CD4-positive, alpha-beta T cell treated with Interleukin-10 for 1 hour (primary cell): ENCODE data around the gene ISL2.
"Not testable (repeated sequence)": the region's sequence is repeated elsewhere in the genome, so short reads cannot be mapped to it uniquely, and the experiment has no call there.

Experiments used
- DNase-seq: peaks from one replicate; pipeline ENCODE4 v3.0.0-alpha.2; 2020

ISL2 gene

GRCh38 chr15:76336254-76337058 is at the start of gene ISL2:
TSS of gene ISL2 (plus strand) at chr15:76336773. CDS start at chr15:76336884, 111 bp downstream.
- DNase-seq = peak; percentile 72

- DNase-seq = no peak
Measured at GRCh38 chr15:76289582-76289981, 47.0 kb upstream of the ISL2 start.

GRCh38 chr15:76293361-76293760 is 43.2 kb upstream of the ISL2 start:
- DNase-seq = no peak

GRCh38 chr15:76294463-76294862 is 42.1 kb upstream of the ISL2 start:
- DNase-seq = not testable (repeated sequence)

- DNase-seq = no peak
Measured at GRCh38 chr15:76296849-76297248, 39.7 kb upstream of the ISL2 start.

GRCh38 chr15:76297951-76298350 is 38.6 kb upstream of the ISL2 start:
- DNase-seq = not testable (repeated sequence)

- no peak for DNase-seq
Measured at GRCh38 chr15:76298986-76299385, 37.6 kb upstream of the ISL2 start.

- no peak for DNase-seq
Measured at GRCh38 chr15:76299786-76300185, 36.8 kb upstream of the ISL2 start.

- no peak for DNase-seq
Measured at GRCh38 chr15:76303909-76304308, 32.7 kb upstream of the ISL2 start.

GRCh38 chr15:76309601-76310330 is 26.8 kb upstream of the ISL2 start:
- DNase-seq = no peak

- DNase-seq = peak; percentile 16
Measured at GRCh38 chr15:76310475-76311099, 26.0 kb upstream of the ISL2 start.

- peak; percentile 92 for DNase-seq
Measured at GRCh38 chr15:76311100-76311953, 25.2 kb upstream of the ISL2 start, which contains the start of gene ETFA. TSS of gene ETFA (minus strand) at chr15:76311469. CDS start at chr15:76311388, 81 bp downstream.

- DNase-seq = no peak
Measured at GRCh38 chr15:76312540-76313174, 23.9 kb upstream of the ISL2 start.

- DNase-seq = not testable (repeated sequence)
Measured at GRCh38 chr15:76313175-76313567, 23.4 kb upstream of the ISL2 start.

GRCh38 chr15:76313731-76314130 is 22.8 kb upstream of the ISL2 start:
- no peak for DNase-seq

GRCh38 chr15:76320012-76320411 is 16.6 kb upstream of the ISL2 start:
- DNase-seq = no peak

- no peak for DNase-seq
Measured at GRCh38 chr15:76321171-76321570, 15.4 kb upstream of the ISL2 start.

- no peak for DNase-seq
Measured at GRCh38 chr15:76321602-76322001, 15.0 kb upstream of the ISL2 start.

GRCh38 chr15:76324066-76324465 is 12.5 kb upstream of the ISL2 start:
- DNase-seq = no peak

GRCh38 chr15:76325704-76326103 is 10.9 kb upstream of the ISL2 start:
- no peak for DNase-seq

- no peak for DNase-seq
Measured at GRCh38 chr15:76327191-76328105, 9.1 kb upstream of the ISL2 start.
